ENCODE measurements around the gene APP.

DNA sequence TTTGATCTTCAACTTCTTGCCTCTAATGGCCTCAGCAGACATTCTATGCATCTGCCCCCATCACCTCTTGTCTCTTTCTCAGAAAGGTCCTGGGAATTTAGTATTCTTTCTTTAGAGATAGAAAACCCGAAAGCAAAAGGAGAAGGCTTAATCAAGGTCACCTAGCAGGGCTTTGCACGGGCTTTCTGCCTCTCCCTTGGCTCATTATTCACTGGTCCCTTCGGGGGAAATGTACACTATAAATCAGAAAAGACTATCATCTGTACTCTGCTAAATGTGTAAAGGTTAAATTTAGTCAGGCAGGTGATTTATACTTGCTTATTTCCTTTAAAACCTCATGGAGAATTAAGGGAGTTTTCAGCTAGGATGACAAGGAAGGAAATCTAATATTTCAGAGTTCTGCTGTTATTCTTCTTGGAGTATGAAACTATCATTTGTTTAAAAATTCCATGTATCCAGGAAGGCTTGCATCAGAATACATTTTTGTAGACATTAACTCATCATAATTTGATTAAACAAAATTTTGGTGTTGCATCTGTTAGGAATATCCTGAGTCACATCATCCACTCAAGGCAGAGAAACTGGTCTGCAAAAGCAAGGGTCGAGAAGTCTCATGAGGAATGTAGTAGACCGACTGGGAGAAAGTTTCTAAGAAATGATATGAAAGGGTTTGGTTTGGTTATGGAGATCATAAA lies 311.2 kb downstream of the APP start:
- TF ChIP-seq, protein P1, sequence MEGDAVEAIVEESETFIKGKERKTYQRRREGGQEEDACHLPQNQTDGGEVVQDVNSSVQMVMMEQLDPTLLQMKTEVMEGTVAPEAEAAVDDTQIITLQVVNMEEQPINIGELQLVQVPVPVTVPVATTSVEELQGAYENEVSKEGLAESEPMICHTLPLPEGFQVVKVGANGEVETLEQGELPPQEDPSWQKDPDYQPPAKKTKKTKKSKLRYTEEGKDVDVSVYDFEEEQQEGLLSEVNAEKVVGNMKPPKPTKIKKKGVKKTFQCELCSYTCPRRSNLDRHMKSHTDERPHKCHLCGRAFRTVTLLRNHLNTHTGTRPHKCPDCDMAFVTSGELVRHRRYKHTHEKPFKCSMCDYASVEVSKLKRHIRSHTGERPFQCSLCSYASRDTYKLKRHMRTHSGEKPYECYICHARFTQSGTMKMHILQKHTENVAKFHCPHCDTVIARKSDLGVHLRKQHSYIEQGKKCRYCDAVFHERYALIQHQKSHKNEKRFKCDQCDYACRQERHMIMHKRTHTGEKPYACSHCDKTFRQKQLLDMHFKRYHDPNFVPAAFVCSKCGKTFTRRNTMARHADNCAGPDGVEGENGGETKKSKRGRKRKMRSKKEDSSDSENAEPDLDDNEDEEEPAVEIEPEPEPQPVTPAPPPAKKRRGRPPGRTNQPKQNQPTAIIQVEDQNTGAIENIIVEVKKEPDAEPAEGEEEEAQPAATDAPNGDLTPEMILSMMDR (IDR thresholded peaks at IDR 0.05), result no peak
- no peak for TF ChIP-seq ZFX (IDR thresholded peaks at IDR 0.05; ENCODE audit: borderline replicate concordance)

Data from 22Rv1 (cell line).